Esophagus muscularis mucosa (tissue), 4 donors: ENCODE measurements around the gene KNL1. TPM values are rescaled to one million over a fixed set of nuclear protein-coding genes. Genes with fewer than 3 reads are reported as not detected.

ENCODE experiments used
- DNase-seq: peaks from one replicate; pipeline ENCODE4 v3.0.0-alpha.2; 2017; ENCODE audit errors: extremely low spot score
- H3K27ac ChIP-seq, 4 donors: fragments of 200-600 bp; sonication (generic); replicated peaks in 1 of 4; 1 replicate in 3 of 4; 2 replicates in 1 of 4; pipeline ENCODE4 v1.5.1; 2016 to 2019; ENCODE audit warnings: mild to moderate bottlenecking in 1 of 4
- H3K27me3 ChIP-seq, 4 donors: fragments of 200-600 bp; sonication (generic); one replicate each; pipeline versions ENCODE4 v1.5.1 to v1.6.0; 2016 to 2019
- H3K36me3 ChIP-seq, 4 donors: fragments of 200-600 bp; sonication (generic); one replicate each; pipeline ENCODE4 v1.5.1; 2016 to 2019
- H3K4me1 ChIP-seq, 4 donors: fragments of 200-600 bp; sonication (generic); one replicate each; pipeline ENCODE4 v1.5.1; 2016 to 2019
- H3K4me3 ChIP-seq, 4 donors: fragments of 200-600 bp; sonication (generic); 1 replicate in 2 of 4; 2 replicates in 2 of 4; pipeline ENCODE4 v1.5.1; 2016 to 2019; ENCODE audit warnings: mild to moderate bottlenecking in 4 of 4, moderate library complexity in 1 of 4
- H3K9me3 ChIP-seq, 4 donors: fragments of 200-600 bp; sonication (generic); 1 replicate in 3 of 4; 2 replicates in 1 of 4; pipeline ENCODE4 v1.5.1; 2016 to 2019
- EP300 ChIP-seq: sonication (generic); formaldehyde crosslinking; IDR thresholded peaks from one replicate; pipeline ENCODE4 v1.6.1; 2017; ENCODE audit warnings: antibody characterized with exemption
- POLR2A ChIP-seq: fragments of 450-650 bp; IDR thresholded peaks from one replicate; pipeline ENCODE4 v1.6.1; 2017; ENCODE audit warnings: antibody characterized with exemption, moderate library complexity, mild to moderate bottlenecking, low read depth
- POLR2AphosphoS5 ChIP-seq, 2 donors: sonication (generic); formaldehyde crosslinking; IDR thresholded peaks; one replicate each; pipeline ENCODE4 v1.6.1; 2017; ENCODE audit warnings: antibody characterized with exemption in 2 of 2
- WGBS: methylation state at CpG from one replicate; pipeline ENCODE4 v1.1.5; 2018; 5-methylcytosine and 5-hydroxymethylcytosine counted together
- intact Hi-C: fragments of 100-400 bp; cut with DNase I; formaldehyde crosslinking; loops from one replicate; pipeline ENCODE4 v1.15.1; 2023
- total RNA-seq, 4 donors: library from RNA; depleted of rRNA; stranded (reverse); fragments of >200 nt; gene quantifications; one replicate each; pipeline versions ENCODE4 v1.1.0 to v1.2.1, GENCODE V29; 2016
- TF ChIP-seq, protein P1 (sequence below), 3 experiments: fragments of 200-600 bp in 2 of 3; fragments of 450-650 bp in 1 of 3; sonication (generic) in 2 of 3; IDR thresholded peaks; one replicate each; pipeline ENCODE4 v1.5.1; 2017 to 2019; ENCODE audit warnings: antibody characterized with exemption in 3 of 3, mild to moderate bottlenecking in 2 of 3, moderate library complexity in 1 of 3

The KNL1 gene
- total RNA-seq, 4 donors from 2014 or later, result 0.06 to 0.63 (median 0.17) TPM; not detected in 1

DNA sequence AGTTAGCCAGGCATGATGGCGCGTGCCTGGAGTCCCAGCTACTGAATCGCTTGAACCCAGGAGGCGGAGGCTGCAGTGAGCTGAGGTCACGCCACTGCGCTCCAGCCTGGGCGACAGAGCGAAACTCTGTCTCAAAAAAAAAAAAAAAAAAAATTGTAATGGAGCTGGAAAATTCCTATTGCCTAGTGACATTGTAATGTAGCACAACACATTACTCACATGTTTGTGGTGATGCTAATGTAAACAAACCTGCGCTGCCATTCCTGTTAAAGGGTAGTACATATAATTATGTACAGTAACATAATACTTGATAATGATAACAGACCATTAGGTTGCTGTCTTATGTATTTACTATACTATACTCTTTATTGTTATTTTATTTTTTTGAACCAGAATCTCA, 39.1 kb downstream of the KNL1 start:
- no peaks in the 10 kb centered on the region for H3K4me1 ChIP-seq
- no peaks in the 10 kb centered on the region for H3K9me3 ChIP-seq
- H3K27ac ChIP-seq, result no peak overlapping the region
- intact Hi-C loops, result no loop called here
- no peaks in the 10 kb centered on the region for H3K36me3 ChIP-seq
- 97% methylated on average over 9 of the region's 9 CpGs for WGBS
- no peak overlapping the region for H3K4me3 ChIP-seq
- no peak for TF ChIP-seq EP300
- TF ChIP-seq, protein P1, sequence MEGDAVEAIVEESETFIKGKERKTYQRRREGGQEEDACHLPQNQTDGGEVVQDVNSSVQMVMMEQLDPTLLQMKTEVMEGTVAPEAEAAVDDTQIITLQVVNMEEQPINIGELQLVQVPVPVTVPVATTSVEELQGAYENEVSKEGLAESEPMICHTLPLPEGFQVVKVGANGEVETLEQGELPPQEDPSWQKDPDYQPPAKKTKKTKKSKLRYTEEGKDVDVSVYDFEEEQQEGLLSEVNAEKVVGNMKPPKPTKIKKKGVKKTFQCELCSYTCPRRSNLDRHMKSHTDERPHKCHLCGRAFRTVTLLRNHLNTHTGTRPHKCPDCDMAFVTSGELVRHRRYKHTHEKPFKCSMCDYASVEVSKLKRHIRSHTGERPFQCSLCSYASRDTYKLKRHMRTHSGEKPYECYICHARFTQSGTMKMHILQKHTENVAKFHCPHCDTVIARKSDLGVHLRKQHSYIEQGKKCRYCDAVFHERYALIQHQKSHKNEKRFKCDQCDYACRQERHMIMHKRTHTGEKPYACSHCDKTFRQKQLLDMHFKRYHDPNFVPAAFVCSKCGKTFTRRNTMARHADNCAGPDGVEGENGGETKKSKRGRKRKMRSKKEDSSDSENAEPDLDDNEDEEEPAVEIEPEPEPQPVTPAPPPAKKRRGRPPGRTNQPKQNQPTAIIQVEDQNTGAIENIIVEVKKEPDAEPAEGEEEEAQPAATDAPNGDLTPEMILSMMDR (IDR thresholded peaks at IDR 0.05), result no peak
- no peak for TF ChIP-seq POLR2AphosphoS5 (IDR thresholded peaks at IDR 0.05)
- TF ChIP-seq POLR2A, result no peak
- H3K27me3 ChIP-seq, result no peaks in the 10 kb centered on the region
- DNase-seq, result no peak

DNA sequence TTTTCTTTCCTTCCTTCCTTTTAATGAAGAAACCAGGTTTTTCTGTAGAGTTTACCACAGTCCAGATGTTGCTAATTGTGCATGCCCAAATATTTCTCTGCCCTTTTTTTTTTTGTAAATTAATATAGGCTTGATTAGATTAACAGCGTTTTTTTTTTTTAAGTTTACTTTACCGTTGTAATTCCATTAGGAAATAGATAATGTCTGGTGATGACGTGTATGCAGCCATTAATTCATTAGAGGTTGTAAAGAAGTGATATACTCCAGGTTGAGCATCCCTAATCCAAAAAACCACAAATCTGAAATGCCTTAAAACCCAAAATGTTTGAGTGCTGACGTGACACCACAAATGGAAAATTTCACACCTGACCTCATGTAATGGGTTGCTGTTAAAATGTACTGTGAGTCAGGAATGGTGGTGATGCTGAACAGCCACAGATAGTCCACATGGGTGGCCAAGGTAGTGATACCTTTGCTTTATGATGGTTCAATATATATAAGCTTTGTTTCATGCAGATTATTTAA, 43.2 kb downstream of the KNL1 start:
- no peak for DNase-seq
- H3K4me3 ChIP-seq, result no peak overlapping the region
- WGBS, result 87% methylated on average over 4 of the region's 4 CpGs
- no peak overlapping the region for H3K27ac ChIP-seq
- H3K36me3 ChIP-seq, result no peaks in the 10 kb centered on the region
- TF ChIP-seq EP300 (no peak), POLR2AphosphoS5 (IDR thresholded peaks at IDR 0.05) (no peak), POLR2A (no peak)
- TF ChIP-seq, protein P1 (IDR thresholded peaks at IDR 0.05), result no peak
- intact Hi-C loops, result no loop called here
- H3K27me3 ChIP-seq, result no peaks in the 10 kb centered on the region
- no peaks in the 10 kb centered on the region for H3K9me3 ChIP-seq
- no peaks in the 10 kb centered on the region for H3K4me1 ChIP-seq

DNA sequence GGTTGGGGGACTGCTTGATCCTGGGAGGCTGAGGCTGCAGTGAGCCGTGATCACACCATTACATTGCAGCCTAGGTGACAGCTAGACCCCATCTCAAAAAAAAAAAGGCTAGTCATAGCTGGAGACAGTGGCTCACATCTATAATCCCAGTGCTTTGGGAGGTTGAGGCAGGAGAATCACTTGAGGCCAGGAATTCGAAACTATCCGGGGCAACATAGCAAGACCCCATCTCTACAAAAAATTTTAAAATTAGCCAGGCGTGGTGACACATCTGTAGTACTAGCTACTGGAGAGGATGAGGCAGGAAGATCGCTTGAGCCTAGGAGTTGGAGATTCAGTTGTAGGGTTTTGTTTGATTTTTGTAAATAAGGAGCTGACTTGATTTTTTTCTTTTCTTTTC, 45.6 kb downstream of the KNL1 start:
- intact Hi-C loops, result no loop called here
- H3K4me3 ChIP-seq, result no peak overlapping the region
- no peak overlapping the region for H3K27ac ChIP-seq
- no peak for DNase-seq
- TF ChIP-seq POLR2AphosphoS5 (IDR thresholded peaks at IDR 0.05) (no peak), EP300 (no peak), POLR2A (no peak)
- TF ChIP-seq, protein P1 (IDR thresholded peaks at IDR 0.05), result no peak
- no peaks in the 10 kb centered on the region for H3K27me3 ChIP-seq
- H3K9me3 ChIP-seq, result no peaks in the 10 kb centered on the region
- 96% methylated on average over 5 of the region's 5 CpGs for WGBS
- H3K4me1 ChIP-seq, result no peaks in the 10 kb centered on the region
- H3K36me3 ChIP-seq, result no peaks in the 10 kb centered on the region

DNA sequence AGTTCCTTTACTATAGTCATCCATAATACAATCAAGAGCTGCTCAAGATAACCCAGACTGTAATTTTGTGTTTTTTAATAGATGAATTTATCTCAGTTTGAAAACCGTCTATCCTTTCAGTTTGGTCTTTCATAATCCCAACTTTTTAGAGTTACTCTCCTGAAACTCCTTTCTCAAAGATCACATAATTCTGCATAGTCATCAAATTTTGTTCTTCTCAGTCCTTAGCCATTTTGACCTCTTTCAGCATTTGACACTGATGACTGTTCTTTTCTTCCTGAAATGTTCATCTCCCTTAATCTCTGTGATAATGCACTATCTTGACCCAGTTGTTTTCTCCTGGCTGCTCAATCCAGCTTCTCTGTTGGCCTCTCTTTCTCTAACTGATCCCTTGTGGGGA, 53.5 kb downstream of the KNL1 start:
- 98% methylated on average over 1 of the region's 1 CpG for WGBS

More for the DNA sequence above, 53.5 kb downstream of the KNL1 start:
- no peaks in the 10 kb centered on the region for H3K4me1 ChIP-seq
- no peak for TF ChIP-seq EP300
- no peak for TF ChIP-seq POLR2A
- no peak for TF ChIP-seq POLR2AphosphoS5 (IDR thresholded peaks at IDR 0.05)
- TF ChIP-seq, protein P1 (IDR thresholded peaks at IDR 0.05), result no peak
- no peak overlapping the region for H3K27ac ChIP-seq
- DNase-seq, result no peak
- H3K9me3 ChIP-seq, result no peaks in the 10 kb centered on the region
- no peaks in the 10 kb centered on the region for H3K27me3 ChIP-seq
- H3K36me3 ChIP-seq, result no peaks in the 10 kb centered on the region
- intact Hi-C loops, result no loop called here
- no peak overlapping the region for H3K4me3 ChIP-seq
